Thyroid gland (tissue), 4 donors: ENCODE results near the gene DPP6. TPM values are rescaled to one million over a fixed set of nuclear protein-coding genes. Genes with fewer than 3 reads are reported as not detected.

Experiments
- DNase-seq, 2 donors: peaks; one replicate each; pipeline ENCODE4 v3.0.0-alpha.2; 2019
- H3K27ac ChIP-seq, 3 donors: fragments of 200-600 bp; sonication (generic); 1 replicate in 2 of 3; 2 replicates in 1 of 3; pipeline ENCODE4 v1.5.1; 2016 to 2019; ENCODE audit warnings: mild to moderate bottlenecking in 1 of 3, moderate library complexity in 1 of 3
- H3K27me3 ChIP-seq: fragments of 200-600 bp; sonication (generic); one replicate; pipeline ENCODE4 v1.5.1; 2019
- H3K36me3 ChIP-seq, 2 donors: fragments of 200-600 bp; sonication (generic); one replicate each; pipeline ENCODE4 v1.5.1; 2016 to 2019
- H3K4me1 ChIP-seq, 2 donors: fragments of 200-600 bp; sonication (generic); one replicate each; pipeline ENCODE4 v1.5.1; 2017 to 2019
- H3K4me3 ChIP-seq, 3 donors: fragments of 200-600 bp; sonication (generic); replicated peaks in 1 of 3; 1 replicate in 2 of 3; 2 replicates in 1 of 3; pipeline ENCODE4 v1.5.1; 2016; ENCODE audit warnings: mild to moderate bottlenecking in 1 of 3
- H3K9me3 ChIP-seq: fragments of 200-600 bp; sonication (generic); one replicate; pipeline ENCODE4 v1.5.1; 2017
- CTCF ChIP-seq, 6 experiments: fragments of 200-600 bp in 3 of 6; fragments of 450-650 bp in 3 of 6; sonication (generic) in 3 of 6; IDR thresholded peaks; one replicate each; pipeline ENCODE4 v1.5.1; 2016 to 2019; ENCODE audit warnings: antibody characterized with exemption in 6 of 6, mild to moderate bottlenecking in 2 of 6, inconsistent platforms in 1 of 6, moderate library complexity in 1 of 6
- POLR2A ChIP-seq, 2 donors: fragments of 450-650 bp; IDR thresholded peaks; one replicate each; pipeline ENCODE4 v1.6.1; 2017; ENCODE audit warnings: antibody characterized with exemption in 2 of 2, mild to moderate bottlenecking in 2 of 2, moderate library complexity in 1 of 2
- WGBS, 2 donors: methylation state at CpG; one replicate each; pipeline ENCODE4 v1.1.5; 2017; 5-methylcytosine and 5-hydroxymethylcytosine counted together
- intact Hi-C: fragments of 100-400 bp; cut with DNase I; formaldehyde crosslinking; loops from one replicate; pipeline ENCODE4 v1.15.1; 2023
- total RNA-seq, 4 donors: library from RNA; depleted of rRNA; stranded (reverse); fragments of >200 nt; gene quantifications; one replicate each; pipeline ENCODE4 v1.2.3, GENCODE V29; 2016

Gene DPP6
- total RNA-seq, 4 donors from 2014 or later = 50.7 to 97.7 (median 68.9) TPM

GRCh38 chr7:154905615-154906014 is 853.4 kb downstream of the DPP6 start:
- H3K36me3 ChIP-seq = no peaks in the 10 kb centered on the region
- TF ChIP-seq CTCF (IDR thresholded peaks at IDR 0.05) (no peak), POLR2A (IDR thresholded peaks at IDR 0.05) (no peak)
- H3K9me3 ChIP-seq = no peaks in the 10 kb centered on the region
- no peak overlapping the region for H3K4me3 ChIP-seq
- no peaks in the 10 kb centered on the region for H3K27me3 ChIP-seq
- H3K4me1 ChIP-seq = no peaks in the 10 kb centered on the region
- H3K27ac ChIP-seq = no peak overlapping the region
- WGBS, 2 donors = 79 to 90% methylated on average over 8 of the region's 8 CpGs
- intact Hi-C loops = no loop called here
- DNase-seq = no peak

- H3K4me3 ChIP-seq = no peak overlapping the region
- no peak for DNase-seq
- no peaks in the 10 kb centered on the region for H3K27me3 ChIP-seq
- no peaks in the 10 kb centered on the region for H3K36me3 ChIP-seq
- no peak overlapping the region for H3K27ac ChIP-seq
- intact Hi-C loops = no loop called here
- H3K9me3 ChIP-seq = no peaks in the 10 kb centered on the region
- H3K4me1 ChIP-seq = no peaks in the 10 kb centered on the region
- 94 to 96% methylated on average over 7 of the region's 7 CpGs for WGBS, 2 donors
- no peak for TF ChIP-seq CTCF (IDR thresholded peaks at IDR 0.05)
- no peak for TF ChIP-seq POLR2A (IDR thresholded peaks at IDR 0.05)
Measured at GRCh38 chr7:154906201-154906600, 854.0 kb downstream of the DPP6 start.

GRCh38 chr7:154906736-154907355 is 854.6 kb downstream of the DPP6 start:
- no peaks in the 10 kb centered on the region for H3K9me3 ChIP-seq

GRCh38 chr7:154907651-154908620 is 855.7 kb downstream of the DPP6 start:
- no peak for DNase-seq
- Histone ChIP-seq H3K4me3 (no peak overlapping the region), H3K36me3 (no peaks in the 10 kb centered on the region), H3K9me3 (no peaks in the 10 kb centered on the region), H3K27me3 (no peaks in the 10 kb centered on the region), H3K27ac (no peak overlapping the region), H3K4me1 (no peaks in the 10 kb centered on the region)
- TF ChIP-seq POLR2A (IDR thresholded peaks at IDR 0.05) = no peak
- no peak for TF ChIP-seq CTCF (IDR thresholded peaks at IDR 0.05)
- WGBS, 2 donors = 76 to 80% methylated on average over 21 of the region's 21 CpGs
- intact Hi-C loops = no loop called here

More at GRCh38 chr7:154906736-154907355, 854.6 kb downstream of the DPP6 start:
- no peak for TF ChIP-seq POLR2A (IDR thresholded peaks at IDR 0.05)
- Histone ChIP-seq H3K27ac (no peak overlapping the region), H3K27me3 (no peaks in the 10 kb centered on the region), H3K36me3 (no peaks in the 10 kb centered on the region), H3K4me3 (no peak overlapping the region), H3K4me1 (no peaks in the 10 kb centered on the region)
- DNase-seq = no peak
- intact Hi-C loops = no loop called here
- WGBS, 2 donors = 93 to 99% methylated on average over 9 to 29 of the region's 41 CpGs

- no peaks in the 10 kb centered on the region for H3K27me3 ChIP-seq
- no peak overlapping the region for H3K4me3 ChIP-seq
- no peaks in the 10 kb centered on the region for H3K36me3 ChIP-seq
- intact Hi-C loops = no loop called here
- peaks cover 0 to 6% of the 10 kb centered on the region in 2 donors for H3K4me1 ChIP-seq
- H3K27ac ChIP-seq = no peak overlapping the region
- no peaks in the 10 kb centered on the region for H3K9me3 ChIP-seq
- 76 to 81% methylated on average over 24 to 26 of the region's 26 CpGs for WGBS, 2 donors
- DNase-seq = no peak
- TF ChIP-seq CTCF (IDR thresholded peaks at IDR 0.05) = no peak
Measured at GRCh38 chr7:154909241-154910105, 857.3 kb downstream of the DPP6 start.
